Tibial nerve (tissue), 3 donors: ENCODE data around the gene NR2C1.

ENCODE experiments used
- CTCF ChIP-seq, 5 experiments: fragments of 200-600 bp in 3 of 5; fragments of 450-650 bp in 2 of 5; sonication (generic) in 3 of 5; IDR thresholded peaks; one replicate each; pipeline ENCODE4 v1.5.1; 2016 to 2019; ENCODE audit warnings: antibody characterized with exemption in 5 of 5, mild to moderate bottlenecking in 3 of 5, moderate library complexity in 2 of 5
- POLR2A ChIP-seq, 2 donors: fragments of 450-650 bp; IDR thresholded peaks; one replicate each; pipeline ENCODE4 v1.6.1; 2017; ENCODE audit warnings: antibody characterized with exemption in 2 of 2, mild to moderate bottlenecking in 2 of 2, moderate library complexity in 2 of 2

- TF ChIP-seq POLR2A (IDR thresholded peaks at IDR 0.05) = no peak
- no peak for TF ChIP-seq CTCF (IDR thresholded peaks at IDR 0.05)
Observed at GRCh38 chr12:95088379-95088778, 15.0 kb upstream of the NR2C1 start.
